ENCODE results near the gene GPR132. TPM values are rescaled to one million over a fixed set of nuclear protein-coding genes. Genes with fewer than 3 reads are reported as not detected.
"Not testable (repeated sequence)": the region's sequence is repeated elsewhere in the genome, so short reads cannot be mapped to it uniquely, and the experiment has no call there.

GPR132 gene
- total RNA-seq, 1 donor from 2014 or later = 1.0 TPM

GRCh38 chr14:105030194-105030593, 35.0 kb downstream of the GPR132 start:
- Histone ChIP-seq H3K36me3 (no peaks in the 10 kb centered on the region), H3K27me3 (ENCODE audit: low read depth) (peaks cover 29% of the 10 kb centered on the region), H3K27ac (replicated peaks) (no peak overlapping the region), H3K9me3 (replicated peaks) (no peaks in the 10 kb centered on the region), H3K4me3 (no peak overlapping the region), H3K4me1 (no peaks in the 10 kb centered on the region)
- DNase-seq = no peak
- intact Hi-C loops (cut with micrococcal nuclease) = loop anchor here (10.0 kb wide), 1 partner anchor 55 kb away; the partner anchor contains the start of gene AHNAK2
- TF ChIP-seq CTCF (IDR thresholded peaks at IDR 0.05; ENCODE audit: borderline replicate concordance) = no peak

GRCh38 chr14:105029402-105029801, 35.8 kb downstream of the GPR132 start:
- H3K9me3 ChIP-seq (replicated peaks) = no peaks in the 10 kb centered on the region
- no peak overlapping the region for H3K4me3 ChIP-seq
- H3K27ac ChIP-seq (replicated peaks) = no peak overlapping the region
- TF ChIP-seq CTCF (IDR thresholded peaks at IDR 0.05; ENCODE audit: borderline replicate concordance) = no peak
- intact Hi-C loops (cut with micrococcal nuclease) = no loop called here
- no peaks in the 10 kb centered on the region for H3K36me3 ChIP-seq
- H3K27me3 ChIP-seq (ENCODE audit: low read depth) = peaks cover 21% of the 10 kb centered on the region
- no peak for DNase-seq
- H3K4me1 ChIP-seq = no peaks in the 10 kb centered on the region

GRCh38 chr14:105028251-105028927, 36.8 kb downstream of the GPR132 start:
- Histone ChIP-seq H3K4me1 (no peaks in the 10 kb centered on the region), H3K4me3 (no peak overlapping the region), H3K36me3 (no peaks in the 10 kb centered on the region), H3K9me3 (replicated peaks) (no peaks in the 10 kb centered on the region), H3K27me3 (ENCODE audit: low read depth) (peaks cover 11% of the 10 kb centered on the region), H3K27ac (replicated peaks) (no peak overlapping the region)
- TF ChIP-seq CTCF (IDR thresholded peaks at IDR 0.05; ENCODE audit: borderline replicate concordance) = no peak
- no peak for DNase-seq
- intact Hi-C loops (cut with micrococcal nuclease) = no loop called here

- not testable (repeated sequence) for H3K27me3 ChIP-seq (ENCODE audit: low read depth); H3K27ac ChIP-seq (replicated peaks)
These were observed 37.5 kb downstream of the GPR132 start for GRCh38 chr14:105027718-105028117.

GRCh38 chr14:105026802-105027563, 38.2 kb downstream of the GPR132 start:
- H3K4me1 ChIP-seq = peaks cover 7% of the 10 kb centered on the region
- intact Hi-C loops (cut with micrococcal nuclease) = no loop called here
- no peaks in the 10 kb centered on the region for H3K9me3 ChIP-seq (replicated peaks)
- no peak for DNase-seq
- no peaks in the 10 kb centered on the region for H3K27me3 ChIP-seq (ENCODE audit: low read depth)
- no peak overlapping the region for H3K27ac ChIP-seq (replicated peaks)
- no peak overlapping the region for H3K4me3 ChIP-seq
- no peaks in the 10 kb centered on the region for H3K36me3 ChIP-seq
- TF ChIP-seq CTCF (IDR thresholded peaks at IDR 0.05; ENCODE audit: borderline replicate concordance) = no peak

More at GRCh38 chr14:105027718-105028117, 37.5 kb downstream of the GPR132 start:
- H3K4me3 ChIP-seq; H3K4me1 ChIP-seq; intact Hi-C loops (cut with micrococcal nuclease); H3K36me3 ChIP-seq; DNase-seq; H3K9me3 ChIP-seq (replicated peaks): not testable (repeated sequence)

Data from left ventricle myocardium inferior (tissue), 1 donor.